ENCODE data around the gene IREB2.

- no peak for TF ChIP-seq CTCF (IDR thresholded peaks at IDR 0.05)
- no peak for TF ChIP-seq POLR2A (IDR thresholded peaks at IDR 0.05)
These were observed 15.3 kb upstream of the IREB2 start for GRCh38 chr15:78422571-78423340.
